A549 (cell line): ENCODE data around the gene CCDC124. TPM values are rescaled to one million over a fixed set of nuclear protein-coding genes. Genes with fewer than 3 reads are reported as not detected.
A peak's percentile ranks its signal among the peaks of the same experiment; 100 is the strongest.

Source experiments
- ATAC-seq, 2 experiments: fragments of 200-7000 bp in 1 of 2; fragments of >200 bp in 1 of 2; cut with Nextera tagmentation in 1 of 2; cut with Tn5 transposase in 1 of 2; 3 replicates each; pipeline versions ENCODE4 v1.8.0 to v1.9.1; 2018 to 2020; ENCODE audit warnings: mild to moderate bottlenecking in 1 of 2, moderate library complexity in 1 of 2
- CTCF ChIA-PET: fragments of 300-600 bp; sonication (Branson Sonifier 250); formaldehyde crosslinking; extraction: SDS; loops from one replicate; lab custom pipeline; 2021; ENCODE audit warnings: antibody characterized with exemption, inconsistent platforms; lab: Yijun Ruan, JAX
- POLR2A ChIA-PET: fragments of 350-600 bp; formaldehyde crosslinking; extraction: SDS; loops from one replicate; lab custom pipeline; 2021; ENCODE audit warnings: antibody characterized with exemption, inconsistent platforms; lab: Yijun Ruan, JAX
- DNase-seq, 2 experiments: peaks; one replicate each; pipeline versions ENCODE4 v3.0.0 to v3.0.0-alpha.2; 2011 to 2016; ENCODE audit warnings: low read depth in 1 of 2, low spot score in 1 of 2
- FAIRE-seq: peaks from 2 replicates; lab custom pipeline; 2011; peaks lifted over from hg19 to GRCh38; lab: Jason Lieb, UNC
- H3K27ac ChIP-seq, 2 experiments: fragments of >200 bp; sonication (Bioruptor Twin); formaldehyde crosslinking; 3 replicates each; pipeline ENCODE4 v1.5.1; 2016 to 2017
- H3K4me1 ChIP-seq: fragments of >200 bp; sonication (Bioruptor Twin); formaldehyde crosslinking; 3 replicates; pipeline ENCODE4 v1.6.1; 2016
- H3K4me2 ChIP-seq: fragments of >200 bp; sonication (Bioruptor Twin); formaldehyde crosslinking; 3 replicates; pipeline ENCODE4 v1.6.1; 2016
- H3K4me3 ChIP-seq: fragments of >200 bp; sonication (Bioruptor Twin); formaldehyde crosslinking; 3 replicates; pipeline ENCODE4 v1.5.1; 2016
- H3K9me3 ChIP-seq: fragments of >200 bp; sonication (Bioruptor Twin); formaldehyde crosslinking; 3 replicates; pipeline ENCODE4 v1.6.1; 2016
- BCL3 ChIP-seq: fragments of >200 bp; sonication (Bioruptor Twin); formaldehyde crosslinking; IDR thresholded peaks from 3 replicates; pipeline ENCODE4 v1.6.1; 2016
- CBX8 ChIP-seq: fragments of 200-600 bp; sonication (generic); IDR thresholded peaks from 2 replicates; pipeline ENCODE4 v1.6.1; 2016
- CEBPB ChIP-seq, 2 experiments: fragments of >200 bp in 1 of 2; sonication (Bioruptor Twin) in 1 of 2; formaldehyde crosslinking in 1 of 2; IDR thresholded peaks; 2 replicates each; pipeline ENCODE4 v1.6.1; 2012 to 2016
- CHD2 ChIP-seq: fragments of 150-350 bp; IDR thresholded peaks from 2 replicates; pipeline ENCODE4 v1.6.1; 2014; ENCODE audit warnings: low read length; ENCODE audit not compliant: partially characterized antibody
- CHD4 ChIP-seq: fragments of 200-600 bp; sonication (generic); IDR thresholded peaks from 2 replicates; pipeline ENCODE4 v1.6.1; 2016; ENCODE audit warnings: antibody characterized with exemption, mild to moderate bottlenecking, borderline replicate concordance
- E2F6 ChIP-seq: IDR thresholded peaks from 2 replicates; pipeline ENCODE4 v1.6.1; 2012; ENCODE audit warnings: low read depth, borderline replicate concordance
- ESRRA ChIP-seq: fragments of 150-350 bp; IDR thresholded peaks from 2 replicates; pipeline ENCODE4 v1.6.1; 2014; ENCODE audit warnings: mild to moderate bottlenecking, low read length, borderline replicate concordance
- FOSB ChIP-seq: fragments of 250-450 bp; sonication (Bioruptor Pico); IDR thresholded peaks from 2 replicates; pipeline ENCODE4 v1.5.0; 2020; ENCODE audit warnings: mild to moderate bottlenecking, moderate library complexity
- FOSL2 ChIP-seq, 2 experiments: fragments of 450-650 bp in 1 of 2; fragments of >200 bp in 1 of 2; sonication (Bioruptor Twin) in 1 of 2; formaldehyde crosslinking; IDR thresholded peaks; 2 replicates each; pipeline versions ENCODE4 v1.5.0 to v1.6.1; 2016 to 2020; ENCODE audit warnings: mild to moderate bottlenecking in 1 of 2, moderate library complexity in 1 of 2
- HES2 ChIP-seq: fragments of >200 bp; sonication (Bioruptor Twin); formaldehyde crosslinking; IDR thresholded peaks from 2 replicates; pipeline ENCODE4 v1.6.1; 2016
- HOXA7 ChIP-seq: fragments of 250-450 bp; sonication (Bioruptor Pico); IDR thresholded peaks from 2 replicates; pipeline ENCODE4 v1.5.0; 2020; ENCODE audit warnings: mild to moderate bottlenecking, moderate library complexity
- JUN ChIP-seq, 2 experiments: fragments of >200 bp; sonication (Bioruptor Twin); formaldehyde crosslinking; IDR thresholded peaks; 2 replicates in 1 of 2; 3 replicates in 1 of 2; pipeline ENCODE4 v1.6.1; 2016 to 2017
- NR3C1 ChIP-seq: fragments of >200 bp; sonication (Bioruptor Twin); formaldehyde crosslinking; IDR thresholded peaks from 3 replicates; pipeline ENCODE4 v1.6.1; 2017
- POLR2A ChIP-seq: IDR thresholded peaks from 2 replicates; pipeline ENCODE4 v1.6.1; 2012; ENCODE audit warnings: mild to moderate bottlenecking, low read length
- RCOR1 ChIP-seq: fragments of 150-350 bp; IDR thresholded peaks from 2 replicates; pipeline ENCODE4 v1.6.1; 2014; ENCODE audit warnings: antibody characterized with exemption, low read length, low read depth
- ZFP36 ChIP-seq: fragments of 450-650 bp; IDR thresholded peaks from 2 replicates; pipeline ENCODE4 v1.6.1; 2014; ENCODE audit warnings: borderline replicate concordance; ENCODE audit not compliant: partially characterized antibody
- WGBS: methylation state at CpG from one replicate; pipeline ENCODE4 v1.1.6; 2017; ENCODE audit errors: missing lambda C conversion rate; 5-methylcytosine and 5-hydroxymethylcytosine counted together
- polyA plus RNA-seq, 4 experiments: library from polyadenylated mRNA; depleted of rRNA in 3 of 4; stranded (reverse); fragments of >200 nt; fragmentation: RNase III in 1 of 4; extraction: RNeasy Plus Mini Kit Qiagen cat#74134 plus additional on column Dnase treatment in 1 of 4; gene quantifications; 2 replicates in 3 of 4; 3 replicates in 1 of 4; pipeline ENCODE4 v1.2.3, GENCODE V29; 2011 to 2017
- TF ChIP-seq, protein P1 (sequence below): fragments of >200 bp; sonication (Bioruptor Twin); formaldehyde crosslinking; IDR thresholded peaks from 3 replicates; pipeline ENCODE4 v1.5.1; 2016

CCDC124 gene
- polyA plus RNA-seq, 2 of the 4 experiments (the other 2 are of a cell fraction): 35.4 to 113 TPM

DNA sequence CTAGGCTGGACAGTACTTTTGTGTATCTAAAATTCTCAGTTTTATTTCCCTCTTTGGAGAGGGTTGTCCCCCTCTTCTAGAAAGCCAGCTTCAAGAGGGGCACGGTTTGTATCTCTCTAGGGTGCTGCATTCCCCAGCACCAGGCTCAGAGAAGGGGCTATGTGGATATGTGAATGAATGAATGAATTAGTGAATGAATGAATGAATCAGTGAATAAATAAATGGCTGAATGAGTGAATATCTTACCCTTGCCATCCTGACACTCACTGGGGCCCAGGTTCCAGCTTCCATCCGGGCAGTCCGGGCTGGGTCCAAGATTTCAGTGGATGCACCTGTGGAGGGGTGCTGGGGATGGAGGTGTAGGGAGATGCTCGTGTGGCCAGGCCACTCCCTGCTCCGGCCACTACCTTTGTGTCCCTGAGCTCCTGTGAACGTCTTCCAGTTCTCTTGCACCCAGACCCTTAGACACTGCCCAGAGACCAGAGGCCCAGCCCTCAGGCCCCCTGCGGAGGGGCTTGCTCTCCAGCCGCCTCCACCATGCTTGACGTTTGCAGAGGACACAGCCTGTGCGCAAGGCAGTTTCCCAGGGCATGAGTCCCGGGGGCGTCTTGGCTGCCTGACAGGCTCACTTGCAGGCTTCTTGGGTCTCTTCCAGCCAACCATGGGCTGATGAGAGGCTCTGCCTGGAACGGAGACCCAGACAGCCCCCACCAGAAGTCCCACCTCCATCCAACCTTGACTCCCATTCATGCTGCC lies 31.3 kb downstream of the CCDC124 start:
- ATAC-seq: no peak
- 64% methylated on average over 11 of the region's 13 CpGs for WGBS
- FAIRE-seq: no peak
- H3K4me3 ChIP-seq: no peak overlapping the region
- TF ChIP-seq CBX8 (no peak), HOXA7 (CRISPR knock-in tag) (no peak), E2F6 (no peak), ZFP36 (no peak)
- TF ChIP-seq, protein P1, sequence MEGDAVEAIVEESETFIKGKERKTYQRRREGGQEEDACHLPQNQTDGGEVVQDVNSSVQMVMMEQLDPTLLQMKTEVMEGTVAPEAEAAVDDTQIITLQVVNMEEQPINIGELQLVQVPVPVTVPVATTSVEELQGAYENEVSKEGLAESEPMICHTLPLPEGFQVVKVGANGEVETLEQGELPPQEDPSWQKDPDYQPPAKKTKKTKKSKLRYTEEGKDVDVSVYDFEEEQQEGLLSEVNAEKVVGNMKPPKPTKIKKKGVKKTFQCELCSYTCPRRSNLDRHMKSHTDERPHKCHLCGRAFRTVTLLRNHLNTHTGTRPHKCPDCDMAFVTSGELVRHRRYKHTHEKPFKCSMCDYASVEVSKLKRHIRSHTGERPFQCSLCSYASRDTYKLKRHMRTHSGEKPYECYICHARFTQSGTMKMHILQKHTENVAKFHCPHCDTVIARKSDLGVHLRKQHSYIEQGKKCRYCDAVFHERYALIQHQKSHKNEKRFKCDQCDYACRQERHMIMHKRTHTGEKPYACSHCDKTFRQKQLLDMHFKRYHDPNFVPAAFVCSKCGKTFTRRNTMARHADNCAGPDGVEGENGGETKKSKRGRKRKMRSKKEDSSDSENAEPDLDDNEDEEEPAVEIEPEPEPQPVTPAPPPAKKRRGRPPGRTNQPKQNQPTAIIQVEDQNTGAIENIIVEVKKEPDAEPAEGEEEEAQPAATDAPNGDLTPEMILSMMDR: no peak
- no peaks in the 10 kb centered on the region for H3K9me3 ChIP-seq
- ChIA-PET POLR2A (no interaction called here), CTCF (interaction anchor here (0.8 to 2.3 kb wide), 4 partner anchors 19 to 33 kb away, joined by 3 to 8 read pairs (median 4); no protein-coding TSS in a partner anchor)
- H3K27ac ChIP-seq: no peak overlapping the region
- H3K4me2 ChIP-seq: no peak overlapping the region
- peaks cover 3% of the 10 kb centered on the region; the same call in 1 of the 3 replicates for H3K4me1 ChIP-seq
- DNase-seq: no peak

GRCh38 chr19:17965370-17966128 lies 32.7 kb downstream of the CCDC124 start:
- DNase-seq (no peak), FAIRE-seq (no peak), ATAC-seq (peak; percentile 45 to 51; a peak in 3 of 6 replicates)
- Histone ChIP-seq H3K4me1 (peaks cover 3% of the 10 kb centered on the region; the same call in 1 of the 3 replicates), H3K4me2 (no peak overlapping the region), H3K4me3 (no peak overlapping the region), H3K27ac (no peak overlapping the region), H3K9me3 (no peaks in the 10 kb centered on the region)
- POLR2A ChIA-PET: no interaction called here
- 56% methylated on average over 11 of the region's 11 CpGs for WGBS
- CTCF ChIA-PET: interaction anchor here (0.9 to 1.7 kb wide), 2 partner anchors 18 to 32 kb away, joined by 3 to 9 read pairs; no protein-coding TSS in a partner anchor
- no peak for TF ChIP-seq ESRRA

GRCh38 chr19:17966129-17966483 lies 33.3 kb downstream of the CCDC124 start:
- no peak overlapping the region for H3K4me3 ChIP-seq
- peak in 1 of 2 experiments; percentile 10; a peak in 1 of 6 replicates for ATAC-seq
- 41% methylated on average over 2 of the region's 2 CpGs for WGBS
- H3K4me2 ChIP-seq: no peak overlapping the region; the same call in 2 of the 3 replicates
- no peak overlapping the region for H3K27ac ChIP-seq
- no peak for FAIRE-seq
- ChIA-PET POLR2A (no interaction called here), CTCF (interaction anchor here (0.6 to 1.7 kb wide), 4 partner anchors 18 to 950 kb away, joined by 3 to 9 read pairs (median 4); no protein-coding TSS in a partner anchor)
- H3K9me3 ChIP-seq: no peaks in the 10 kb centered on the region
- DNase-seq: no peak
- TF ChIP-seq CHD4 (no peak), FOSL2 (IDR thresholded peaks at IDR 0.05) (no peak), FOSL2 (CRISPR knock-in tag; IDR thresholded peaks at IDR 0.05) (no peak)
- peaks cover 3% of the 10 kb centered on the region; the same call in 1 of the 3 replicates for H3K4me1 ChIP-seq

GRCh38 chr19:17966550-17967256 lies 33.9 kb downstream of the CCDC124 start, which contains the start of gene KCNN1:
Gene KCNN1, plus strand, starts transcription at chr19:17967107. Its CDS starts 6,782 bp downstream, at chr19:17973889.
- Histone ChIP-seq H3K4me3 (peak within 1 kb of the TSS; percentile 57), H3K4me2 (peak within 1 kb of the TSS; percentile 98), H3K4me1 (peaks cover 3% of the 10 kb centered on the region; the same call in 1 of the 3 replicates), H3K9me3 (no peaks in the 10 kb centered on the region), H3K27ac (peak within 1 kb of the TSS; percentile 58 to 80; a peak in 4 of 6 replicates)
- DNase-seq: peak in 1 of 2 experiments; percentile 71
- ChIA-PET CTCF (interaction anchor here (0.6 to 3.6 kb wide), 5 partner anchors 17 to 950 kb away, joined by 3 to 27 read pairs (median 4); no protein-coding TSS in a partner anchor), POLR2A (no interaction called here)
- no peak for TF ChIP-seq BCL3
- TF ChIP-seq CEBPB (IDR thresholded peaks at IDR 0.05): no peak
- TF ChIP-seq CHD2: no peak
- no peak for TF ChIP-seq CBX8
- no peak for TF ChIP-seq RCOR1
- no peak for TF ChIP-seq JUN (IDR thresholded peaks at IDR 0.05)
- no peak for TF ChIP-seq NR3C1
- no peak for TF ChIP-seq POLR2A
- no peak for TF ChIP-seq FOSB (CRISPR knock-in tag)
- TF ChIP-seq HES2: no peak
- TF ChIP-seq, protein P1: no peak
- FAIRE-seq: no peak
- peak; percentile 61 to 74; a peak in 4 of 6 replicates for ATAC-seq
- 18% methylated on average over 8 of the region's 59 CpGs for WGBS
